Brain microvascular endothelial cell (primary cell): Measurements from ENCODE around the gene IGSF23.

Experiments used
- DNase-seq: peaks from one replicate; pipeline ENCODE4 v3.0.0-alpha.2; 2020
- H3K27ac ChIP-seq: fragments of 250-450 bp; sonication (Bioruptor Pico); 2 replicates; pipeline ENCODE4 v1.5.1; 2020; ENCODE audit warnings: mild to moderate bottlenecking, moderate library complexity
- H3K27me3 ChIP-seq: fragments of 250-450 bp; sonication (Bioruptor Pico); replicated peaks from 2 replicates; pipeline ENCODE4 v1.5.1; 2020; ENCODE audit warnings: mild to moderate bottlenecking
- H3K36me3 ChIP-seq: fragments of 250-450 bp; sonication (Bioruptor Pico); replicated peaks from 2 replicates; pipeline ENCODE4 v1.5.1; 2020; ENCODE audit warnings: mild to moderate bottlenecking
- H3K4me3 ChIP-seq: 2 replicates; pipeline ENCODE4 v1.5.1; 2011; ENCODE audit warnings: low read depth, mild to moderate bottlenecking, control low read depth, low read length, moderate library complexity
- CTCF ChIP-seq: IDR thresholded peaks from 2 replicates; pipeline ENCODE4 v1.5.1; 2011; ENCODE audit warnings: low read depth, mild to moderate bottlenecking, moderate library complexity, low read length, control low read depth, inconsistent platforms; ENCODE audit errors: missing control alignments
- in situ Hi-C: cut with HindIII; loops from 2 replicates; pipeline ENCODE4 v1.10.0; 2017; ENCODE audit warnings: low sequenced_read_pairs, low pct_ligation_motif_present

The IGSF23 gene

DNA sequence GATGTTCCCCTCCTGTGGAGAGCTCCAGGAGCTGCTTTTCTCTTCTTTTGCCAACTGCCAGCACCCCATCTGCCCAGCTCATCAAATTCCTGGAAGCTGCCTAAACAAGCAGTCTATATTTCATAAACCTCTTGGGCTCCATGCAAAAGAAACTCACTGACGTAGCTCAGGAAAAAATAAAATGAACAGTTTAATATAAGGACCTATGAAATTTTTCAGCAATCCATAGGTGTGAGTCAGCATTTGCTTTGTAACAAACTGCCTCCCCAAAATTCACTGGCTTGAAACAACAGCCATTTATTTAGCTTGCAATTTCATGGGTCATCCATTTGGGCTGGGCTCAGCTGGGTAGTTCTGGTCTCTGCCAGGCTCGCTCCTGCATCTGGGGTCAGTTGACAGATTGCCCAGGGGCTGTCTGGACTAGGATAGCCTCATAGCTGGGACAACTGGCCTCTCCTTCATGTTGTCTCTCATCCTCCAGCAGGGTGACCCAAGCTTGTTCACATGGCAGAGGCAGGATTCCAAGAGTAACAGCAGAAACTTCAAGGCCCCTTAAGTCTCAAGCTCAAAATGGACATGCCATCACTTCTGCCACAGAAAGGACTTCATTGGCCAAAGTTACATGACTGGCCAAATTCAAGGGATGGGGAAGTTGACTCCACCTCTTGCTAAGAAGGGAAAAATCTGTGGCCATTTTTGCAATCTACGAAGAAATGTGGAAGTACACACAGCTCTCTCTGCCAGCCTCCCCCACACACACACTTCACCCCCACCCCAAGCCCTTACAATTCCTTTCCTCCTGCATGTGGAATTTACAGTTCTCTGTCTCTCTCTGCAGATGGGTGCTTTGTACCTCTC, 22.4 kb downstream of the IGSF23 start:
- no peaks in the 10 kb centered on the region for H3K36me3 ChIP-seq
- H3K4me3 ChIP-seq: no peak overlapping the region
- TF ChIP-seq CTCF: no peak
- H3K27me3 ChIP-seq: no peaks in the 10 kb centered on the region
- no peak for DNase-seq
- in situ Hi-C loops: no loop called here
- no peak overlapping the region for H3K27ac ChIP-seq

DNA sequence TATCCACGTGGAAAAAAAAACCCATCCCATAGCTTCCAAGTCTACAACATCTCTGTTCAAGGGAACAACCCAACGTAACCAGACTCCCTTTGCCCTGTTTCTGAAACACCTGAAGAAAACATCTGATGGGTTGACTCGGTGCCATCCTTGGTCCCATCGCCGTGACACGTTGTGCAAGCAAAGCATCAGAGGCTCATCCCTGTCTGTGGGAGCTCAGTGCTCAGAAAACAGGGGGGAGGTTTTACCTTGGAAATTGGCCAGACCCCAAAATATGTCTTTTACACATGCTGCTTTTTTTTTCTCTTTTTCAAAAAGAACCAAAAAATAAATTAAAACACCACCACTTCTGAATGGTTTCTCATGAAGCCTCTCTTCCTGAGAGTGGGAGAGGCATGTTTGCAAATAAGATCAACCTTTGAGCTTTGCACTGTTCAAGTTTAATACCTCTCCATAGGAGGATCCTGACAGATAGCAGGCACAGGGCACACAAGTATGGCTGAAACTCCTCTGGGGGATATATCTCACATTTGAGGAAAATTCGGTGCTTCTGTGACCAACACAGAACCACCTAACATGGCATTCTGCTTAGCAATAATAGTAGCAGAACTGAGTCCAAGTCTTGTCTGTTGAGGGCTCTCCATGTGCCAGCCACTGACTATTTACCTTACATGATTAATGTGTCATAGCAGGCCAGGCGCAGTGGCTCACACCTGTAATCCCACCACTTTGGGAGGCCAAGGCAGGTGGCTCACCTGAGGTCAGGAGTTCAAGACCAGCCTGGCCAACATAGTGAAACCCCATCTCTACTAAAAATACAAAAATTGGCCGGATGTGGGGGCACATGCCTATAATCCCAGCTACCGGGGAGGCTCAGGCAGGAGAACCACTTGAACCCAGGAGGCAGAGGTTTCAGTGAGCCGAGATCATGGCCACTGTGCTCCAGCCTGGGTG, 23.4 kb downstream of the IGSF23 start:
- in situ Hi-C loops: no loop called here

GRCh38 chr19:44637390-44637764, 24.0 kb downstream of the IGSF23 start:
- in situ Hi-C loops: no loop called here
- DNase-seq: no peak
- TF ChIP-seq CTCF: no peak
- Histone ChIP-seq H3K36me3 (no peaks in the 10 kb centered on the region), H3K27ac (no peak overlapping the region), H3K4me3 (no peak overlapping the region), H3K27me3 (no peaks in the 10 kb centered on the region)

More for the DNA sequence above, 23.4 kb downstream of the IGSF23 start:
- no peak for DNase-seq
- H3K4me3 ChIP-seq: no peak overlapping the region
- no peak overlapping the region for H3K27ac ChIP-seq
- H3K36me3 ChIP-seq: no peaks in the 10 kb centered on the region
- no peaks in the 10 kb centered on the region for H3K27me3 ChIP-seq
- TF ChIP-seq CTCF: no peak

DNA sequence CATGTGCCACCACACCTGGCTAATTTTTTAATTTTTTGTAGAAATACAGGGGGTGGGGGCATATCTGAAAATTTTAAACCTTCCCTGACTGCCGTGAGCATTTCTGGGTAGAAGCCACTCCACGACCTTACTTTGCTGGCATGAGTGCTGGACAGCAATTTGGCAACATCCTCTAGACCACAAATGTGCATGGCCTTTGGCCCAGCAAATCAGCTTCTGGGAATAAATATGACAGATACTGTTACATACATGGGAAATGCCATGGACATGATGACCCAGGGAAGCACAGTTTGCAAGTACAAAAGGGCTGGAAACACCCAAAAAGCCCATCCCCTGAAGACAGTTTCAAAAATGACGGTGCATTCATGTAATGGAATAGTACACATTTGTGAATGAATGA, 27.2 kb downstream of the IGSF23 start:
- no peak overlapping the region for H3K27ac ChIP-seq
- no peaks in the 10 kb centered on the region for H3K36me3 ChIP-seq
- TF ChIP-seq CTCF: no peak
- in situ Hi-C loops: no loop called here
- DNase-seq: no peak
- no peaks in the 10 kb centered on the region for H3K27me3 ChIP-seq
- H3K4me3 ChIP-seq: no peak overlapping the region

DNA sequence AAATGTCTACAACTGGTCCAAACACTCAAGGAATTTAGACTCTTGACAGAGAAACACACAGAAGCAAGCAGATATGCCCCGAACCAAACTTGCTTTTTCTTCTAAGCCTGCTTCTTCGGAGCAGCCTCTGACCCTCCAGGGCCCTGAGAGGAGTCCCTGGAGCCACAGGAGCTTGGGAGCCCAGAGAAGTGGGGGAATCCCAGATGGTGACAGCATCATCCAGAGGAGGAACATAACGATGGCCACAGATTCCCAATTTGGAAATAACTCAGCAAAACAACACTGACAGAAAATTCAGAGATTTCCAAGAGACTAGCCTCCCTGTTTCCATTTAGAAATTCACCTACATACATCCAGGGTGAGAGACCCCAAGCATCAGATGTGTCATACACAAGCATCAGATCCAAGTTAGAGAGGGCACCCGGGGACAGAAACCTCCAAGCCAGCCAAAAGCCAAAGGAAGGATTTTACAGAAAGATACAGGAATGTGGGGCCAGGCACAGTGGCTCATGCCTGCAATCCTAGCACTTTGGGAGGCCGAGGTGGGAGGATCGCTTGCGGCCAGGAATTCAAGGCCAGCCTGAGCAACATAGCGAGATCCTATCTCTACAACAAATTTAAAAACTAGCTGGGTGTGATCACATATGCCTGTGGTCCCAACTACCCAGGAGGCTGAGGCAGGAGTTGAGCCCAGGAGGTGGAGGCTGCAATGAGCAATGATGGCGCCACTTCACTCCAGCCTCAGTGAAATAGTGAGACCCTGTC, 28.3 kb downstream of the IGSF23 start:
- H3K4me3 ChIP-seq: no peak overlapping the region
- in situ Hi-C loops: no loop called here
- no peak overlapping the region for H3K27ac ChIP-seq
- no peak for DNase-seq
- H3K36me3 ChIP-seq: peaks cover 3% of the 10 kb centered on the region
- H3K27me3 ChIP-seq: no peaks in the 10 kb centered on the region
- TF ChIP-seq CTCF: no peak
